ENCODE results near the gene LCN15. TPM values are rescaled to one million over a fixed set of nuclear protein-coding genes. Genes with fewer than 3 reads are reported as not detected.

LCN15 gene
- total and polyA plus RNA-seq, 2 of the 13 experiments (the other 11 are each of a cell fraction or from before 2014, with no cell fraction given): 1.3 to 53.7 TPM

DNA sequence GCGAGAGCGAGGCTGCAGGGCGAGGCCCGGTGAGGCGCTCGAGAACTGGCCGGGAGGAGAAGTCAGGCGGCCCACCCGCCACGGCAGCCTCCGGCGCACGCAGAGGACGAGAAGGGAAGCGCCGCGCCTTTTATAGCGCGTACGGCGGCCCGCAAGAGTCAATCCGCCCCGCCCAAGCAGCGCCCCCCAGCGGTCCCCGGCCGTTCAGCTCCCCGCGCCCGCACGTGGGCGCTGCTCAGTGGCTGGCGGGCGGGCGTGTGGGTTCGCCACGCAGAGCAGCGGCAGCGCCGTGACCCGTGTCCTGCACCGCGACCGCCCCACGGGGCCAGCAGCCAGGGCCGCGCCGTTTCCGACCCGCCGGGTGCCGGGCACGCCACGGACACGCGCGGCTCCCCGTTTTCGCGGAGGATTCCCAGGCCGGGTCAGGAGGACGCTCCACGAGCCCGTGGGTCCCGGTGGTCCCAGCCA is 36.2 kb downstream of the LCN15 start (continued):
- peak; percentile 51 for TF ChIP-seq KMT2B (CRISPR knock-in tag; IDR thresholded peaks at IDR 0.05)
- peak; percentile 39 for TF ChIP-seq AGO2 (optimal IDR thresholded peaks at IDR 0.05; ENCODE audit: low read depth, low read length)
- peak; percentile 69; the same call in 1 of the 2 replicates for TF ChIP-seq ZNF232 (CRISPR knock-in tag; IDR thresholded peaks at IDR 0.05; ENCODE audit: borderline replicate concordance)
- no peak for TF ChIP-seq MATR3 (CRISPR knock-in tag; IDR thresholded peaks at IDR 0.05)
- TF ChIP-seq ZNF839 (CRISPR knock-in tag; IDR thresholded peaks at IDR 0.05; ENCODE audit: borderline replicate concordance): no peak
- no peak for TF ChIP-seq JDP2 (CRISPR knock-in tag; IDR thresholded peaks at IDR 0.05; ENCODE audit: borderline replicate concordance)
- TF ChIP-seq ZNF644 (CRISPR knock-in tag; IDR thresholded peaks at IDR 0.05; ENCODE audit: low read depth): no peak
- 0 out of 2 replicates have a peak, but pooled peaks have one; percentile 29 for TF ChIP-seq HDAC2 (CRISPR knock-in tag; IDR thresholded peaks at IDR 0.05)
- no peak for TF ChIP-seq ZNF33A (CRISPR knock-in tag; IDR thresholded peaks at IDR 0.05; ENCODE audit: borderline replicate concordance)
- TF ChIP-seq MTF1 (CRISPR knock-in tag; IDR thresholded peaks at IDR 0.05): 0 out of 2 replicates have a peak, but pooled peaks have one; percentile 38
- no peak for TF ChIP-seq PRPF4 (IDR thresholded peaks at IDR 0.05; ENCODE audit: low read depth, low read length, poor library complexity, severe bottlenecking)
- no peak for TF ChIP-seq SOX6 (IDR thresholded peaks at IDR 0.05)
- peak; percentile 64 for TF ChIP-seq SOX6 (CRISPR knock-in tag; IDR thresholded peaks at IDR 0.05)
- TF ChIP-seq ZNF766 (CRISPR knock-in tag; IDR thresholded peaks at IDR 0.05; ENCODE audit: borderline replicate concordance): 0 out of 2 replicates have a peak, but pooled peaks have one; percentile 31
- TF ChIP-seq EP300 (IDR thresholded peaks at IDR 0.05; ENCODE audit: low read depth in 2 of 2, low read length in 2 of 2): 0 out of 4 replicates have a peak, but pooled peaks of 1 of the 2 experiments have one; percentile 24
- no peak for TF ChIP-seq EP300 (CRISPR knock-in tag; IDR thresholded peaks at IDR 0.05; ENCODE audit: borderline replicate concordance)
- TF ChIP-seq RORA (CRISPR knock-in tag; IDR thresholded peaks at IDR 0.05): no peak
- peak; percentile 97 for TF ChIP-seq ZNF776 (CRISPR knock-in tag; IDR thresholded peaks at IDR 0.05)
- no peak for TF ChIP-seq SMC3 (IDR thresholded peaks at IDR 0.05; ENCODE audit: low read length)
- TF ChIP-seq, protein P1, sequence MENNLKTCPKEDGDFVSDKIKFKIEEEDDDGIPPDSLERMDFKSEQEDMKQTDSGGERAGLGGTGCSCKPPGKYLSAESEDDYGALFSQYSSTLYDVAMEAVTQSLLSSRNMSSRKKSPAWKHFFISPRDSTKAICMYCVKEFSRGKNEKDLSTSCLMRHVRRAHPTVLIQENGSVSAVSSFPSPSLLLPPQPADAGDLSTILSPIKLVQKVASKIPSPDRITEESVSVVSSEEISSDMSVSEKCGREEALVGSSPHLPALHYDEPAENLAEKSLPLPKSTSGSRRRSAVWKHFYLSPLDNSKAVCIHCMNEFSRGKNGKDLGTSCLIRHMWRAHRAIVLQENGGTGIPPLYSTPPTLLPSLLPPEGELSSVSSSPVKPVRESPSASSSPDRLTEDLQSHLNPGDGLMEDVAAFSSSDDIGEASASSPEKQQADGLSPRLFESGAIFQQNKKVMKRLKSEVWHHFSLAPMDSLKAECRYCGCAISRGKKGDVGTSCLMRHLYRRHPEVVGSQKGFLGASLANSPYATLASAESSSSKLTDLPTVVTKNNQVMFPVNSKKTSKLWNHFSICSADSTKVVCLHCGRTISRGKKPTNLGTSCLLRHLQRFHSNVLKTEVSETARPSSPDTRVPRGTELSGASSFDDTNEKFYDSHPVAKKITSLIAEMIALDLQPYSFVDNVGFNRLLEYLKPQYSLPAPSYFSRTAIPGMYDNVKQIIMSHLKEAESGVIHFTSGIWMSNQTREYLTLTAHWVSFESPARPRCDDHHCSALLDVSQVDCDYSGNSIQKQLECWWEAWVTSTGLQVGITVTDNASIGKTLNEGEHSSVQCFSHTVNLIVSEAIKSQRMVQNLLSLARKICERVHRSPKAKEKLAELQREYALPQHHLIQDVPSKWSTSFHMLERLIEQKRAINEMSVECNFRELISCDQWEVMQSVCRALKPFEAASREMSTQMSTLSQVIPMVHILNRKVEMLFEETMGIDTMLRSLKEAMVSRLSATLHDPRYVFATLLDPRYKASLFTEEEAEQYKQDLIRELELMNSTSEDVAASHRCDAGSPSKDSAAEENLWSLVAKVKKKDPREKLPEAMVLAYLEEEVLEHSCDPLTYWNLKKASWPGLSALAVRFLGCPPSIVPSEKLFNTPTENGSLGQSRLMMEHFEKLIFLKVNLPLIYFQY (CRISPR knock-in tag; IDR thresholded peaks at IDR 0.05; ENCODE audit: borderline replicate concordance): peak; percentile 56; the same call in 1 of the 2 replicates
- no peak for TF ChIP-seq KLF9 (CRISPR knock-in tag; IDR thresholded peaks at IDR 0.05; ENCODE audit: low read depth)
- TF ChIP-seq RFXANK (CRISPR knock-in tag; IDR thresholded peaks at IDR 0.05): peak; percentile 40; the same call in 1 of the 2 replicates
- TF ChIP-seq, protein P2, sequence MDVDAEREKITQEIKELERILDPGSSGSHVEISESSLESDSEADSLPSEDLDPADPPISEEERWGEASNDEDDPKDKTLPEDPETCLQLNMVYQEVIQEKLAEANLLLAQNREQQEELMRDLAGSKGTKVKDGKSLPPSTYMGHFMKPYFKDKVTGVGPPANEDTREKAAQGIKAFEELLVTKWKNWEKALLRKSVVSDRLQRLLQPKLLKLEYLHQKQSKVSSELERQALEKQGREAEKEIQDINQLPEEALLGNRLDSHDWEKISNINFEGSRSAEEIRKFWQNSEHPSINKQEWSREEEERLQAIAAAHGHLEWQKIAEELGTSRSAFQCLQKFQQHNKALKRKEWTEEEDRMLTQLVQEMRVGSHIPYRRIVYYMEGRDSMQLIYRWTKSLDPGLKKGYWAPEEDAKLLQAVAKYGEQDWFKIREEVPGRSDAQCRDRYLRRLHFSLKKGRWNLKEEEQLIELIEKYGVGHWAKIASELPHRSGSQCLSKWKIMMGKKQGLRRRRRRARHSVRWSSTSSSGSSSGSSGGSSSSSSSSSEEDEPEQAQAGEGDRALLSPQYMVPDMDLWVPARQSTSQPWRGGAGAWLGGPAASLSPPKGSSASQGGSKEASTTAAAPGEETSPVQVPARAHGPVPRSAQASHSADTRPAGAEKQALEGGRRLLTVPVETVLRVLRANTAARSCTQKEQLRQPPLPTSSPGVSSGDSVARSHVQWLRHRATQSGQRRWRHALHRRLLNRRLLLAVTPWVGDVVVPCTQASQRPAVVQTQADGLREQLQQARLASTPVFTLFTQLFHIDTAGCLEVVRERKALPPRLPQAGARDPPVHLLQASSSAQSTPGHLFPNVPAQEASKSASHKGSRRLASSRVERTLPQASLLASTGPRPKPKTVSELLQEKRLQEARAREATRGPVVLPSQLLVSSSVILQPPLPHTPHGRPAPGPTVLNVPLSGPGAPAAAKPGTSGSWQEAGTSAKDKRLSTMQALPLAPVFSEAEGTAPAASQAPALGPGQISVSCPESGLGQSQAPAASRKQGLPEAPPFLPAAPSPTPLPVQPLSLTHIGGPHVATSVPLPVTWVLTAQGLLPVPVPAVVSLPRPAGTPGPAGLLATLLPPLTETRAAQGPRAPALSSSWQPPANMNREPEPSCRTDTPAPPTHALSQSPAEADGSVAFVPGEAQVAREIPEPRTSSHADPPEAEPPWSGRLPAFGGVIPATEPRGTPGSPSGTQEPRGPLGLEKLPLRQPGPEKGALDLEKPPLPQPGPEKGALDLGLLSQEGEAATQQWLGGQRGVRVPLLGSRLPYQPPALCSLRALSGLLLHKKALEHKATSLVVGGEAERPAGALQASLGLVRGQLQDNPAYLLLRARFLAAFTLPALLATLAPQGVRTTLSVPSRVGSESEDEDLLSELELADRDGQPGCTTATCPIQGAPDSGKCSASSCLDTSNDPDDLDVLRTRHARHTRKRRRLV (CRISPR knock-in tag; IDR thresholded peaks at IDR 0.05): peak; percentile 51; the same call in 1 of the 2 replicates
- TF ChIP-seq RXRA (CRISPR knock-in tag; IDR thresholded peaks at IDR 0.05): peak; percentile 57; the same call in 1 of the 2 replicates
